ENCODE data around the gene SLC9A8.

DNA sequence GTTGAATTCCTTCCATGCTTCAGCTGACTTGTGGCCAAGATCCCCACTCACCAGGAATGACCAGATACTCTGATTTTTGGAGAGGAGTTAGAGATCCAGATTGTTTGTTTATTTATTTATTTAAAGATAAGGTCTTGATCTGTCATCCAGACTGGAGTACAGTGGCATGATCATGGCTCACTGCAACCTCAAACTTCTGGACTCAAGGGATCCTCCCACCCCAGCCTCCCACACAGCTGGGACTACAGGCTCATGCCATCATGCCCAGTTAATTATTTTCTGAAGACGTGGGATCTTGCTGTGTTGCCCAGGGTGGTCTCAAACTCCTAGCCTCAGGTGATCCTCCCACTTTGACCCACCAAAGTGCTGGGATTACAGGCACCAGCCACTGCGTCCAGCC is 106.8 kb downstream of the SLC9A8 start:
- TF ChIP-seq, protein P1, sequence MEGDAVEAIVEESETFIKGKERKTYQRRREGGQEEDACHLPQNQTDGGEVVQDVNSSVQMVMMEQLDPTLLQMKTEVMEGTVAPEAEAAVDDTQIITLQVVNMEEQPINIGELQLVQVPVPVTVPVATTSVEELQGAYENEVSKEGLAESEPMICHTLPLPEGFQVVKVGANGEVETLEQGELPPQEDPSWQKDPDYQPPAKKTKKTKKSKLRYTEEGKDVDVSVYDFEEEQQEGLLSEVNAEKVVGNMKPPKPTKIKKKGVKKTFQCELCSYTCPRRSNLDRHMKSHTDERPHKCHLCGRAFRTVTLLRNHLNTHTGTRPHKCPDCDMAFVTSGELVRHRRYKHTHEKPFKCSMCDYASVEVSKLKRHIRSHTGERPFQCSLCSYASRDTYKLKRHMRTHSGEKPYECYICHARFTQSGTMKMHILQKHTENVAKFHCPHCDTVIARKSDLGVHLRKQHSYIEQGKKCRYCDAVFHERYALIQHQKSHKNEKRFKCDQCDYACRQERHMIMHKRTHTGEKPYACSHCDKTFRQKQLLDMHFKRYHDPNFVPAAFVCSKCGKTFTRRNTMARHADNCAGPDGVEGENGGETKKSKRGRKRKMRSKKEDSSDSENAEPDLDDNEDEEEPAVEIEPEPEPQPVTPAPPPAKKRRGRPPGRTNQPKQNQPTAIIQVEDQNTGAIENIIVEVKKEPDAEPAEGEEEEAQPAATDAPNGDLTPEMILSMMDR (IDR thresholded peaks at IDR 0.05; ENCODE audit: control extremely low read depth in 1 of 3, insufficient read depth in 1 of 3, low read depth in 1 of 3, low read length in 3 of 3), result no peak
- TF ChIP-seq EP300 (IDR thresholded peaks at IDR 0.05; ENCODE audit: borderline replicate concordance in 1 of 2, low read depth in 2 of 2, low read length in 2 of 2) (no peak), POLR2A (IDR thresholded peaks at IDR 0.05; ENCODE audit: control extremely low read depth in 1 of 2, low read depth in 2 of 2, low read length in 2 of 2) (no peak), CHD2 (IDR thresholded peaks at IDR 0.05; ENCODE audit: low read length) (no peak), RFX5 (IDR thresholded peaks at IDR 0.05; ENCODE audit: borderline replicate concordance, low read depth, low read length) (no peak), NRF1 (IDR thresholded peaks at IDR 0.05; ENCODE audit: low read depth, low read length) (no peak)
- TF ChIP-seq, protein P2, sequence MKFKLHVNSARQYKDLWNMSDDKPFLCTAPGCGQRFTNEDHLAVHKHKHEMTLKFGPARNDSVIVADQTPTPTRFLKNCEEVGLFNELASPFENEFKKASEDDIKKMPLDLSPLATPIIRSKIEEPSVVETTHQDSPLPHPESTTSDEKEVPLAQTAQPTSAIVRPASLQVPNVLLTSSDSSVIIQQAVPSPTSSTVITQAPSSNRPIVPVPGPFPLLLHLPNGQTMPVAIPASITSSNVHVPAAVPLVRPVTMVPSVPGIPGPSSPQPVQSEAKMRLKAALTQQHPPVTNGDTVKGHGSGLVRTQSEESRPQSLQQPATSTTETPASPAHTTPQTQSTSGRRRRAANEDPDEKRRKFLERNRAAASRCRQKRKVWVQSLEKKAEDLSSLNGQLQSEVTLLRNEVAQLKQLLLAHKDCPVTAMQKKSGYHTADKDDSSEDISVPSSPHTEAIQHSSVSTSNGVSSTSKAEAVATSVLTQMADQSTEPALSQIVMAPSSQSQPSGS (IDR thresholded peaks at IDR 0.05; ENCODE audit: low read length), result no peak

Measured in H1 (cell line).